GM13976 (cell line): ENCODE measurements around the gene ATP2A1.
A peak's percentile ranks its signal among the peaks of the same experiment; 100 is the strongest.

Source experiments
- DNase-seq: peaks from one replicate; pipeline ENCODE4 v3.0.0; 2012; ENCODE audit warnings: low spot score
- CTCF ChIP-seq: IDR thresholded peaks from 2 replicates; pipeline ENCODE4 v1.5.1; 2012; ENCODE audit warnings: borderline replicate concordance, mild to moderate bottlenecking; ENCODE audit not compliant: insufficient read depth; ENCODE audit errors: extremely low read depth, missing control alignments, control extremely low read depth
- in situ Hi-C: fragments of 300-500 bp; cut with MboI; formaldehyde crosslinking; loops from one replicate; pipeline ENCODE4 v1.12.0; 2022; ENCODE audit warnings: low sequenced_read_pairs, mixed read lengths, inconsistent platforms; ENCODE audit not compliant: unreplicated experiment

ATP2A1 gene

GRCh38 chr16:28904363-28904762, 26.1 kb downstream of the ATP2A1 start:
- no peak for TF ChIP-seq CTCF
- no peak for DNase-seq
- in situ Hi-C loops: no loop called here

- in situ Hi-C loops: no loop called here
- no peak for DNase-seq
- TF ChIP-seq CTCF: no peak
These were observed 26.5 kb downstream of the ATP2A1 start for GRCh38 chr16:28904828-28905227.

- TF ChIP-seq CTCF: no peak
- in situ Hi-C loops: no loop called here
These were observed 27.0 kb downstream of the ATP2A1 start for GRCh38 chr16:28905229-28905754.

GRCh38 chr16:28905800-28906372, 27.6 kb downstream of the ATP2A1 start:
- in situ Hi-C loops: no loop called here
- no peak for TF ChIP-seq CTCF
- no peak for DNase-seq

More at GRCh38 chr16:28905229-28905754, 27.0 kb downstream of the ATP2A1 start:
- no peak for DNase-seq

- DNase-seq: peak; percentile 71
- in situ Hi-C loops: no loop called here
- no peak for TF ChIP-seq CTCF
These were observed 32.1 kb downstream of the ATP2A1 start for GRCh38 chr16:28910086-28911031.

GRCh38 chr16:28912558-28912957, 34.3 kb downstream of the ATP2A1 start:
- in situ Hi-C loops: no loop called here
- TF ChIP-seq CTCF: no peak
- DNase-seq: no peak
